Jurkat, Clone E6-1 (cell line): ENCODE measurements around the gene SLC25A14. TPM values are rescaled to one million over a fixed set of nuclear protein-coding genes. Genes with fewer than 3 reads are reported as not detected.
A peak's percentile ranks its signal among the peaks of the same experiment; 100 is the strongest.
"Not testable (repeated sequence)": the region's sequence is repeated elsewhere in the genome, so short reads cannot be mapped to it uniquely, and the experiment has no call there.

Experiments
- DNase-seq: peaks from one replicate; pipeline ENCODE4 v3.0.0-alpha.2; 2011; ENCODE audit warnings: low read depth, low spot score
- H3K4me3 ChIP-seq: 2 replicates; pipeline ENCODE4 v1.5.1; 2011; ENCODE audit warnings: mild to moderate bottlenecking, low read length, control low read depth, moderate library complexity
- polyA plus RNA-seq: library from polyadenylated mRNA; unstranded; fragments of >200 nt; gene quantifications from one replicate; pipeline ENCODE4 v1.2.1, GENCODE V29; 2012; ENCODE audit warnings: missing spikeins; ENCODE audit not compliant: insufficient read length, insufficient read depth

SLC25A14 gene
- polyA plus RNA-seq, result 27.0 TPM

- peak; percentile 75 for DNase-seq
- peak within 1 kb of the TSS; percentile 64 for H3K4me3 ChIP-seq
Measured at GRCh38 chrX:130339408-130340222, at the start of gene SLC25A14. TSS of gene SLC25A14 (plus strand) at chrX:130339919. CDS start at chrX:130340279, 360 bp downstream.

- H3K4me3 ChIP-seq, result no peak overlapping the region
- no peak for DNase-seq
Measured at GRCh38 chrX:130295519-130296296, 44.0 kb upstream of the SLC25A14 start.

GRCh38 chrX:130296297-130296678 lies 43.4 kb upstream of the SLC25A14 start:
- no peak for DNase-seq
- H3K4me3 ChIP-seq, result no peak overlapping the region

GRCh38 chrX:130296743-130297142 lies 43.0 kb upstream of the SLC25A14 start:
- no peak for DNase-seq
- H3K4me3 ChIP-seq, result no peak overlapping the region

GRCh38 chrX:130299279-130300009 lies 40.3 kb upstream of the SLC25A14 start:
- no peak overlapping the region for H3K4me3 ChIP-seq
- DNase-seq, result no peak

GRCh38 chrX:130300010-130300282 lies 39.8 kb upstream of the SLC25A14 start:
- no peak overlapping the region for H3K4me3 ChIP-seq
- DNase-seq, result no peak

- H3K4me3 ChIP-seq, result no peak overlapping the region
- no peak for DNase-seq
Measured at GRCh38 chrX:130301405-130301804, 38.3 kb upstream of the SLC25A14 start.

- no peak for DNase-seq
- H3K4me3 ChIP-seq, result no peak overlapping the region
Measured at GRCh38 chrX:130301977-130302376, 37.7 kb upstream of the SLC25A14 start.

GRCh38 chrX:130304587-130305368 lies 34.9 kb upstream of the SLC25A14 start:
- no peak overlapping the region for H3K4me3 ChIP-seq
- DNase-seq, result no peak

- not testable (repeated sequence) for DNase-seq, H3K4me3 ChIP-seq
Measured at GRCh38 chrX:130319886-130320285, 19.8 kb upstream of the SLC25A14 start.

GRCh38 chrX:130321550-130321949 lies 18.2 kb upstream of the SLC25A14 start:
- DNase-seq, result no peak
- no peak overlapping the region for H3K4me3 ChIP-seq

GRCh38 chrX:130330146-130330545 lies 9.6 kb upstream of the SLC25A14 start:
- DNase-seq, result no peak
- no peak overlapping the region for H3K4me3 ChIP-seq

- H3K4me3 ChIP-seq, result no peak overlapping the region
- peak; percentile 22 for DNase-seq
Measured at GRCh38 chrX:130330706-130331105, 9.0 kb upstream of the SLC25A14 start.

- H3K4me3 ChIP-seq, result no peak overlapping the region
- DNase-seq, result no peak
Measured at GRCh38 chrX:130336531-130336930, 3.2 kb upstream of the SLC25A14 start.

- not testable (repeated sequence) for H3K4me3 ChIP-seq, DNase-seq
Measured at GRCh38 chrX:130338869-130339268, 850 bp upstream of the SLC25A14 start.

GRCh38 chrX:130340271-130340670 lies 552 bp downstream of the SLC25A14 start:
- no peak for DNase-seq
- peak overlapping the region; percentile 64 for H3K4me3 ChIP-seq

- H3K4me3 ChIP-seq, result no peak overlapping the region
- DNase-seq, result no peak
Measured at GRCh38 chrX:130343411-130343810, 3.7 kb downstream of the SLC25A14 start.

- no peak for DNase-seq
Measured at GRCh38 chrX:130347321-130347720, 7.6 kb downstream of the SLC25A14 start.

GRCh38 chrX:130351567-130351966 lies 11.8 kb downstream of the SLC25A14 start:
- H3K4me3 ChIP-seq, result no peak overlapping the region
- DNase-seq, result no peak

More at GRCh38 chrX:130347321-130347720, 7.6 kb downstream of the SLC25A14 start:
- H3K4me3 ChIP-seq, result no peak overlapping the region
